ENCODE results near the gene EME1. TPM values are rescaled to one million over a fixed set of nuclear protein-coding genes. Genes with fewer than 3 reads are reported as not detected.
A peak's percentile ranks its signal among the peaks of the same experiment; 100 is the strongest.
"Not testable (repeated sequence)": the region's sequence is repeated elsewhere in the genome, so short reads cannot be mapped to it uniquely, and the experiment has no call there.

Gene EME1
- polyA plus RNA-seq (2012; ENCODE audit: low read depth, missing spikeins): 17.9 TPM

DNA sequence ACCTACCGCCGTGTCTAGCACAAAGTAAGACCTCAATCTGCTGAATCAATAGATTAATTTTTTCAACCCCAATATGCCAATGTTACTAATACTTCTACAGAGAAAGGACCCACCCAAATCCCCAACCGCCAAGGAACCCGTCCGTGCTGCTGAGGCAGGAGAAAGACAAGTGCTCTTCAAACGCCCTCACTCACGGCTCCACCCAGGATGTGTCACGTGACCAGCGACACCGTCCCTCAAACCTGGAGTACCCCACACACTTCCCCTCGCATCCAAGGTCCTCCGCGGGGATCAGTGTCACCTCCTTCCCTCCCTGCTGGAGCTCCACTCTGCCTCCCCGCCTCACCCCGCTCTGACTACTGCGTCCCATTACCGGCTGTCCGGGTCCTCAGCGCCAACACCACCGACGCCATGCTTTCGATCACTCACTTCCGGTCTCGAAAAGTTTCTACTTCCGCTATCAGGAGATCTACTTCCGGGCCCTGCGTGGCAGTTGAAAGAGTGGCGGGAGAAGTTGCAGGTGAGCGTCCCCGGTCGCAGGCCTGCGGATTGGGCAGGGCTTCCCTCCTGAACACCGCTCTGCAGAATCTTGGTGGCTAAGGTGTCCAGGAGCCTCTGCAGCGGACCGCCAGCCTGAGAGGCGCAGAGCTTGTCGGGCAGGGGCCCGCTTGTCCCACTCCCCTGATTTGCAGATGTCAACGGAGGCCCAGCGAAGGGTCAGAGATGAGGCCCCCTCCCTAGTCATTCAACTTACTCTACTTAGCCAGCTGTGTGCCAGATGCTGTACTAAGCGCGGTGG is at the start of gene EME1, which contains the start of gene MRPL27:
TSS of gene EME1 (plus strand) at position 472 of the 799 bp plus-strand sequence. CDS start 1,980 bp downstream, outside the sequence.
TSS of gene MRPL27 (minus strand) at position 427 of the 799 bp plus-strand sequence. CDS start at position 413, 14 bp downstream.
- TF ChIP-seq PAX5 (IDR thresholded peaks at IDR 0.05; ENCODE audit: insufficient read depth, low read length, severe bottlenecking) (no peak), POLR2AphosphoS5 (IDR thresholded peaks at IDR 0.05; ENCODE audit: low read depth, low read length) (peak; percentile 97), SPI1 (IDR thresholded peaks at IDR 0.05; ENCODE audit: low read depth, low read length) (peak; percentile 45), POLR2A (IDR thresholded peaks at IDR 0.05; ENCODE audit: low read depth, low read length) (peak; percentile 97), POU2F2 (IDR thresholded peaks at IDR 0.05; ENCODE audit: low read depth, low read length) (peak; percentile 90), TAF1 (IDR thresholded peaks at IDR 0.05; ENCODE audit: low read depth, low read length) (peak; percentile 96)
- peak; percentile 76 for DNase-seq (ENCODE audit: insufficient read length, low spot score)
- peak; percentile 97 for FAIRE-seq

- TF ChIP-seq SPI1 (IDR thresholded peaks at IDR 0.05; ENCODE audit: low read depth, low read length): no peak
- no peak for TF ChIP-seq POLR2A (IDR thresholded peaks at IDR 0.05; ENCODE audit: low read depth, low read length)
- no peak for TF ChIP-seq POU2F2 (IDR thresholded peaks at IDR 0.05; ENCODE audit: low read depth, low read length)
- no peak for TF ChIP-seq TAF1 (IDR thresholded peaks at IDR 0.05; ENCODE audit: low read depth, low read length)
- TF ChIP-seq POLR2AphosphoS5 (IDR thresholded peaks at IDR 0.05; ENCODE audit: low read depth, low read length): no peak
- no peak for TF ChIP-seq PAX5 (IDR thresholded peaks at IDR 0.05; ENCODE audit: insufficient read depth, low read length, severe bottlenecking)
- no peak for FAIRE-seq
- DNase-seq (ENCODE audit: insufficient read length, low spot score): no peak
Observed at GRCh38 chr17:50325906-50326305, 47.1 kb upstream of the EME1 start.

GRCh38 chr17:50326831-50327364 is 46.1 kb upstream of the EME1 start:
- TF ChIP-seq POLR2AphosphoS5 (IDR thresholded peaks at IDR 0.05; ENCODE audit: low read depth, low read length) (no peak), PAX5 (IDR thresholded peaks at IDR 0.05; ENCODE audit: insufficient read depth, low read length, severe bottlenecking) (no peak), TAF1 (IDR thresholded peaks at IDR 0.05; ENCODE audit: low read depth, low read length) (no peak), SPI1 (IDR thresholded peaks at IDR 0.05; ENCODE audit: low read depth, low read length) (peak; percentile 5; the same call in 1 of the 2 replicates)
- FAIRE-seq (no peak), DNase-seq (ENCODE audit: insufficient read length, low spot score) (no peak)

DNA sequence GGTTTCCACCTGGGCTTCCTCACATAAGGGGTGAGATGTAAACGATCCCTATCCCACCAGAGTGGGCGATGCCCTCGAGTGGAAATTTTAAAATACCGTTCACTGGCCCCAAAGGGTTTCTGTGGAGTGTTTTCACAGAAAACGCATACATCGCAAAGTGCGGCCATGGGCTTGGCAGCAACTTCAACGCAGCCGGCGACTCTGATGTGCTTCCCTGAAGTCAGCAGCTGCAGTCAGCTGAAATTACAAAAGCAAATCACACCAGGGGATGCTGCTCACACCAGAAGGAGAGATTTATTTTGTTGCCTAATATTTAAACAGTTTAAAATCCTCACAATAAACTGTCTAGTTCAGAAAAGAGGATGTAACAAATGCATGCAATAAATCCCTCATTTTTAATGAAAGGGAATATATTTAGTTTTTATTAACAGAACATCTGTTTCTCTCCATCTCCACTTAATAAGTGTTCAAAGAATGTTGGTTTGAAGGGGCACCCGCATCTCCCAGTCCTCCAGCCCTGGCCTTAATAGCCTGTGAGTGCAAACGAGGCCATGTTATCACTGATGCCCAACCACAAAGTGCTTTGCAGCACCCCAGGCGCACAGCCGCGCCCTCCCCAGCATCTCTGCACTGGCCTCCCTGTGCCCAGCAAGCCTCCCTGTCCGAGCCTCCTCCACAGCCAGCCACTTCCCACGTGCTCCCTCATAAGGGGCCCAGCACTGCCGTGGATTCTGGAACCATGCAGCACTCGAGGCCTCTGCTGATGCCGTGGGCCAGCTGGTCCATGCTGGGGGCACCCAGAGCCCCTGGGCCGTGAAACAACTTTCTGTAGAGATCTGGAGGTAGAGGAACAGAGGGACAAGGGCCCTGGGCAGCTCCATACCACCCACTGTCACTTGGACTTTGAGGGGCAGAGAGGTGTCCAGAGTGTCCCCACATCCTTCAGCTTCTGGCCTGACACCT is 44.4 kb upstream of the EME1 start:
- TF ChIP-seq PAX5 (IDR thresholded peaks at IDR 0.05; ENCODE audit: insufficient read depth, low read length, severe bottlenecking) (no peak), POU2F2 (IDR thresholded peaks at IDR 0.05; ENCODE audit: low read depth, low read length) (no peak), POLR2AphosphoS5 (IDR thresholded peaks at IDR 0.05; ENCODE audit: low read depth, low read length) (no peak), POLR2A (IDR thresholded peaks at IDR 0.05; ENCODE audit: low read depth, low read length) (no peak), TAF1 (IDR thresholded peaks at IDR 0.05; ENCODE audit: low read depth, low read length) (no peak), SPI1 (IDR thresholded peaks at IDR 0.05; ENCODE audit: low read depth, low read length) (no peak)
- FAIRE-seq (no peak), DNase-seq (ENCODE audit: insufficient read length, low spot score) (no peak)

DNA sequence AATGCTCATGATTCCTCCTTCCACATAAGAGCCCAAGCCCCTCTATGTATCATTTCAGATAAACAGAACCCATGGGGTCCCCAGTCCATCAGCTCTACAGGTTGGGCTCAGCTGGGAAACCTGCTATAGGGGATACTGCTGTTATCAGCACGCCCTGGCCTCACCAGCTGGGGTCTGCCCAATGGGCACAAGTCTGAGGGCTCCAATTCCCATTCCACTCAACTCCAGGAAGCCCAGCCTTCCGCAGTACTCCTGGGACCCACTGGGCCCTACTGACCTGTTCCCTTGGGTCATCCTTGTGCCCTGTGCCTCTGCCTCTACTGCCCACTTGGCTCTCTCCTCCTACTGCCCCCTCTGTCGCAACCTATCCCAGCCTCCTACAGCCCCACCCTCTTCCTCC is 43.3 kb upstream of the EME1 start:
- FAIRE-seq: no peak
- TF ChIP-seq PAX5 (IDR thresholded peaks at IDR 0.05; ENCODE audit: insufficient read depth, low read length, severe bottlenecking) (no peak), POLR2AphosphoS5 (IDR thresholded peaks at IDR 0.05; ENCODE audit: low read depth, low read length) (no peak), POLR2A (IDR thresholded peaks at IDR 0.05; ENCODE audit: low read depth, low read length) (no peak), SPI1 (IDR thresholded peaks at IDR 0.05; ENCODE audit: low read depth, low read length) (no peak), POU2F2 (IDR thresholded peaks at IDR 0.05; ENCODE audit: low read depth, low read length) (no peak), TAF1 (IDR thresholded peaks at IDR 0.05; ENCODE audit: low read depth, low read length) (no peak)
- DNase-seq (ENCODE audit: insufficient read length, low spot score): no peak

DNA sequence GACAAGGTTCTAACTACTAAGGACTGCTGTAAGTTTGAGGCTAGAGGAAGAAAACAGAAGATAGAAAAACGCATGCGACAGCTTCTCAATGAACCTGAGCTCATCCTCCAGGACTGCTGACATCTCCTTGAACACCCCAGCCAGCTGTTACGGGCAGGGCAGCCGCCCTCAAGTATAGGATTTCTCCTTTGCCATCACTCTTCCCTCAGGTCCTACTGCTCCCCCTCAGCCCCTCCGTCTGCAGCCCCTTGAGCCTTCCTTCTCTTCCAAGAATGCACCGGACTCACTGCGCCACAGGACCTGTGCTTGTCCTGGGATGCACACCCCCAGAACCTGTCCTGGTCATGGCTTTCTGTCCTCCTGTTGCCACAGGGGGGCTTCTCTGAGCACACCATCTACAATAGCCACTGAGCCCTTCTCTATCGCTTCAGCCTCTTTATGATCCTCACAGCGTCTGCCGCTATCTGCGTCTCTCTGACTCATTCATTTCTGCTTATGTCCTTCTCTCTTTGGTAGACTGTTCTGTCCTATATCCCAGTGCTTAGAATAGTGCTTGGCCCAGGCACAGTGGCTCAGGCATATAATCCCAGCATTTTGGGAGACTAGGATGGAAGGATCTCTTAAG is 42.8 kb upstream of the EME1 start:
- no peak for FAIRE-seq

GRCh38 chr17:50331085-50331791 is 41.8 kb upstream of the EME1 start:
- TF ChIP-seq POU2F2 (IDR thresholded peaks at IDR 0.05; ENCODE audit: low read depth, low read length) (no peak), POLR2AphosphoS5 (IDR thresholded peaks at IDR 0.05; ENCODE audit: low read depth, low read length) (no peak), POLR2A (IDR thresholded peaks at IDR 0.05; ENCODE audit: low read depth, low read length) (no peak), TAF1 (IDR thresholded peaks at IDR 0.05; ENCODE audit: low read depth, low read length) (no peak), PAX5 (IDR thresholded peaks at IDR 0.05; ENCODE audit: insufficient read depth, low read length, severe bottlenecking) (no peak), SPI1 (IDR thresholded peaks at IDR 0.05; ENCODE audit: low read depth, low read length) (no peak)
- DNase-seq (ENCODE audit: insufficient read length, low spot score) (no peak), FAIRE-seq (no peak)

More for the DNA sequence above, 42.8 kb upstream of the EME1 start:
- DNase-seq (ENCODE audit: insufficient read length, low spot score): no peak
- TF ChIP-seq POU2F2 (IDR thresholded peaks at IDR 0.05; ENCODE audit: low read depth, low read length): no peak
- TF ChIP-seq SPI1 (IDR thresholded peaks at IDR 0.05; ENCODE audit: low read depth, low read length): no peak
- TF ChIP-seq TAF1 (IDR thresholded peaks at IDR 0.05; ENCODE audit: low read depth, low read length): no peak
- TF ChIP-seq POLR2AphosphoS5 (IDR thresholded peaks at IDR 0.05; ENCODE audit: low read depth, low read length): no peak
- no peak for TF ChIP-seq PAX5 (IDR thresholded peaks at IDR 0.05; ENCODE audit: insufficient read depth, low read length, severe bottlenecking)
- TF ChIP-seq POLR2A (IDR thresholded peaks at IDR 0.05; ENCODE audit: low read depth, low read length): no peak

GRCh38 chr17:50332196-50332595 is 40.8 kb upstream of the EME1 start:
- FAIRE-seq (no peak), DNase-seq (ENCODE audit: insufficient read length, low spot score) (no peak)
- no peak for TF ChIP-seq TAF1 (IDR thresholded peaks at IDR 0.05; ENCODE audit: low read depth, low read length)
- no peak for TF ChIP-seq POU2F2 (IDR thresholded peaks at IDR 0.05; ENCODE audit: low read depth, low read length)
- TF ChIP-seq POLR2AphosphoS5 (IDR thresholded peaks at IDR 0.05; ENCODE audit: low read depth, low read length): no peak
- no peak for TF ChIP-seq SPI1 (IDR thresholded peaks at IDR 0.05; ENCODE audit: low read depth, low read length)
- no peak for TF ChIP-seq POLR2A (IDR thresholded peaks at IDR 0.05; ENCODE audit: low read depth, low read length)

- not testable (repeated sequence) for DNase-seq (ENCODE audit: insufficient read length, low spot score)
- peak; percentile 45 for FAIRE-seq
Observed at GRCh38 chr17:50333291-50334057, 39.6 kb upstream of the EME1 start.
